Thyroid gland (tissue), 4 donors: ENCODE results near the gene DMXL1.
"Not testable (repeated sequence)": the region's sequence is repeated elsewhere in the genome, so short reads cannot be mapped to it uniquely, and the experiment has no call there.

ENCODE experiments used
- CTCF ChIP-seq, 6 experiments: fragments of 200-600 bp in 3 of 6; fragments of 450-650 bp in 3 of 6; sonication (generic) in 3 of 6; IDR thresholded peaks; one replicate each; pipeline ENCODE4 v1.5.1; 2016 to 2019; ENCODE audit warnings: antibody characterized with exemption in 6 of 6, mild to moderate bottlenecking in 2 of 6, inconsistent platforms in 1 of 6, moderate library complexity in 1 of 6
- POLR2A ChIP-seq, 2 donors: fragments of 450-650 bp; IDR thresholded peaks; one replicate each; pipeline ENCODE4 v1.6.1; 2017; ENCODE audit warnings: antibody characterized with exemption in 2 of 2, mild to moderate bottlenecking in 2 of 2, moderate library complexity in 1 of 2

DNA sequence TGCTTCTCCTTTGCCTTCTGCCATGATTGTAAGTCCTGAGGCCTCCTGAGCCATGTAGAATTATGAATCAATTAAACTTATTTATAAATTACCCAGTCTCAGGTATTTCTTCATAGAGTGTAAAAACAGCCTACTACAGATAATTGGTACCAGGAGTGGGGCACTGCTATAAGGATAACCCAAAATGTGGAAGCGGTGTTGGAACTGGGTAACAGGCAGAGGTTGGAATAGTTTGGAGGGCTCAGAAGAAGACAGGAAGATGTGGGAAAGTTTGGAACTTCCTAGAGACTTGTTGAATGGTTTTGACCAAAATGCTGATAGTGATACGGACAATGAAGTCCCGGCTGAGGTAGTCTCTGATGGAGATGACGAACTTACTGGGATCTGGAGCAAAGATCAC, 64.9 kb downstream of the DMXL1 start:
- not testable (repeated sequence) for TF ChIP-seq CTCF, POLR2A (IDR thresholded peaks at IDR 0.05)
